HG03469 (cell line): ENCODE measurements around the gene PTGER3.

Experiments used
- ATAC-seq: cut with Tn5 transposase; IDR thresholded peaks from one replicate; pipeline ENCODE4 v1.9.1; 2021; ENCODE audit warnings: mild to moderate bottlenecking, moderate library complexity, moderate number of reproducible peaks; ENCODE audit not compliant: unreplicated experiment

Gene PTGER3

GRCh38 chr1:71053146-71053545 lies 5.5 kb upstream of the PTGER3 start:
- ATAC-seq, result no peak

DNA sequence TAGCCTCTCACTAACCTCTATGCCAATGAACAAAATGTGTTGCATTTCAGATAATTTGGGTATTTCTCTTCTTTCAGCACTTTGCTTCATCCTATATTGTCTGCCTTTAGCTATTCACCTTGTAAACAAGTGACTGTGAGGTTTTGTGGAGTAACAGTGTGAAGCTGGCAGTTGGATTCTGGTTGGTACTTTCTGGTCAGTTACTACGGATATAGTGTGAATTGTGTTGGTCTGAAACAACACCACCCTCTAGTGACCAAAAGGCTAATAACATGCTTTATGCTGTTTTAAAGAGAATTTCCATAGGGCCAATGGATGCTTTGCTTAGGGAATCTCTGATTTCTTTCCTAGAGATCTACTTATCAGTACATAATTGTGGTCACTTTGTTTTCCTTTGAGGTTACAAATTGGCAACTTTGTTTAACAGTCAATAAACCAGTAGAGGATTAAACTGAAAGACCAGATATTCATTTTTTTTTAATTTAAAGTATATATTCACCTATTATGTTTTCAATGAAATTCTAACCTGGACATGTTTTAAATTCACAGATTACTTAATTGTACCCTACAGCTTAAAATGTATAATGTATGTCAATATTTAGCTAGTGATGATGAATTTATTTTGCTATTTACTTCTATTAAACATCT lies 2.5 kb upstream of the PTGER3 start:
- ATAC-seq, result peak; percentile 61

GRCh38 chr1:71046891-71047634 lies 553 bp downstream of the PTGER3 start:
- ATAC-seq, result no peak

- no peak for ATAC-seq
Measured at GRCh38 chr1:71045463-71046028, 2.1 kb downstream of the PTGER3 start.

- no peak for ATAC-seq
Measured at GRCh38 chr1:71044833-71045232, 2.8 kb downstream of the PTGER3 start.

- no peak for ATAC-seq
Measured at GRCh38 chr1:71043065-71043464, 4.6 kb downstream of the PTGER3 start.

- no peak for ATAC-seq
Measured at GRCh38 chr1:71041806-71042205, 5.8 kb downstream of the PTGER3 start.

- ATAC-seq, result no peak
Measured at GRCh38 chr1:71039661-71040262, 7.9 kb downstream of the PTGER3 start.

- ATAC-seq, result no peak
Measured at GRCh38 chr1:71038942-71039341, 8.7 kb downstream of the PTGER3 start.

- ATAC-seq, result no peak
Measured at GRCh38 chr1:71037829-71038620, 9.6 kb downstream of the PTGER3 start.

DNA sequence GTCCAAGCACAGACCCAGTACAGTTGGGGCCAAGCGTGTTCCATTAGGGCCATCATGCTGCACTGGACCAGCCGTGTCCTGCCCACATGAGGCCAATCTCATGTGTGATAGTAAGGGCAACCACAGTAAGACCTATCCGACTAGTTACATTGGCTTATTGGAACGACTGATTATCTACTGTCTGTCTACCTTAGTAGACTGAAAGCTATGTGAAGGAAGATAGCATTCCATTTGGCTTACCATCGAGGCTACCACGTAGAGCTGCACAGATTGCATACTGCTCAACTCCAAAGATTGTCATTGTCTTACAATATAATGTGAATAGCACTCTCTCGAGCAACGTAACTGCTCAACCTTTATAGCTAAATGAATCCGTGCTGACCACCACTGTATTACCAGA lies 10.6 kb downstream of the PTGER3 start:
- ATAC-seq, result no peak

GRCh38 chr1:71033136-71033535 lies 14.5 kb downstream of the PTGER3 start:
- ATAC-seq, result no peak

DNA sequence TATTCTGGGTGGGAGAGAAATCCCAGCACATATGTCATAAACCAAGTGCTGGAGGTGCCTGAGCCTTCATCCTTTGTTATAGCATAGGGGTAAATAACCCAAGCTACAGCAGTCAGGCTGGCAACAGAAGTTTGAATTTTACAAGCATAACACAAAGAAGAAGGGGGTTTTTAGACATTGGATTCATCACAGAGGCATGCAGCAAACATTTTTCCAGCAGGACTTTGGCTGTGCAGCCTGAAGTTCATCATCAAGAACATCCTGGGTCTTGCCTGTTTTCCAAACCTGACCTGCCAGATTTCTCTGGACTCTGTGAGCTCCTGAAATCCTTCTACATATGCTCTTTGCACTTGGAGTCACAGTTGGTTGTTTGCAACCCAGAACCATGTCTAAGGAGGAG lies 16.2 kb downstream of the PTGER3 start:
- no peak for ATAC-seq

DNA sequence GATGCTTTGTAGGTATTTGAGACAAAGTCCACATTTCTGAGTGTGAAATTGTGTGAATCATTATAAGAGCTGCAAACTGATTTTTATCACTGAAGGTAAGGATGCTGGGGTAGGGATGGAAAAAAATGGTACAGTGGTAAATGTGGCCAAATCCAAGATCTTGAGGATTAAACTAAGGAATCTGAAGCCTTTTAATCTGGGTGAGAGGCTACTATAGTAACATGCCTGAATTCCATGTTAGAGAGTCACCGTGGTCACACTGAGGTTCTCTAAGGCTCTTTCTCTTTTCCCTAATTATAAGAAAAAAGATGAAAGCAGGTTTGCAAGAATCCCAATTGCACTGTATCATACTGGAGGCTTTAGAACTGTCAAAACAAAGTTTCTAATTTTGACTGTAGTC lies 17.6 kb downstream of the PTGER3 start:
- ATAC-seq, result no peak

GRCh38 chr1:71028981-71029380 lies 18.6 kb downstream of the PTGER3 start:
- no peak for ATAC-seq

DNA sequence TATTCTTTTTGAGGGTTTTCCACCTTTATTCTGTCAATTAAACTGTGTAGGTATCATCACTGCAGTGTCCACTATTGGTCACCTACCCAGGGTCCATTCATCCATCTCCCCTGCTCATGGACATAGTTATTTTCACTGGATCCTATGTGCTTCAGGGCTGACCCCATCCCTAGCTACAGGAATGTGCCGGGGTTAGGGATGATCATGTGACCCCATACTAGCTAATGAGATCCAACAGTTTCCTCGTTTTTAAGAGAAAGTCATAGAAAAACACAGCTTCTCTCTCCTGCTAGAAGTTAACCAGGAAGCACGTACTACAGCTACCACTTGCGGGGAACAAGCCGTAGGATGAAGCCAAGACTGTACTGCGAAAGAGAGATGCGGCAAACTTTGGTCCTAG lies 19.6 kb downstream of the PTGER3 start:
- no peak for ATAC-seq

GRCh38 chr1:71026093-71026492 lies 21.5 kb downstream of the PTGER3 start:
- ATAC-seq, result no peak

- ATAC-seq, result no peak
Measured at GRCh38 chr1:71023515-71023914, 24.1 kb downstream of the PTGER3 start.

DNA sequence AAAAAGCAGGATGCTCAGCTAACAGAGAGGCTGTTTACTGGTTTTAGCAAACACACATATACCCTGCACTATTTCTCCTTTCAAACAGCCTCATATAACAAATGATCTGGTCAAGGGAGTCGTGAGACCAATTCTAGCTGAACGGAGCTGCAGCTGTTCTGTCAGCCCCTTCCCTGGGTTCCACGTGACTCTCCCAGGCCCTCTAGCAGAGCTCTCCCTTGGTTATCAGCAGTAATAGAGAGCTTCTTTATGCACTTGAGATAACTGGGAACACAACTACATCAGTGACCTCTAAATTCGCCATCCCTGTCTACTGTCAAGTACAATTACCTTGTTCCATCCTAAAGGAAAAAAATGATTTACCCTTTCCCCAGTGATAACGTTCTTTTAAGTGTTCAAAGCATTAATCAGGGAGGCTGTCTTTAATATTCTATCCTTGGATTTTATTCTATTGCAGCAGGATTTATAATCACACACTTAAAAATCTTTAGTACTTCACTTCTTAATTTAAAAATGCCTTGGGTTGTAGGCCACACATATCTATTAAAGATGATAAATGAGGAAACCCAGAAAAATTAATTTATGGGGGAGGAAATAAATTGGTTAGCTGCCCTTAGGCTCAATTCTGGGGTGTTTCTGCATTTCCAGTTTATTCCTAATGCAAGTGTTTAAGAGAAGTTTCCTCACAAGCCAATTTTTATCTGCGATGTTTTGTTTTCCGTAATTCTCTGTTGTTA lies 28.2 kb downstream of the PTGER3 start:
- ATAC-seq, result no peak

DNA sequence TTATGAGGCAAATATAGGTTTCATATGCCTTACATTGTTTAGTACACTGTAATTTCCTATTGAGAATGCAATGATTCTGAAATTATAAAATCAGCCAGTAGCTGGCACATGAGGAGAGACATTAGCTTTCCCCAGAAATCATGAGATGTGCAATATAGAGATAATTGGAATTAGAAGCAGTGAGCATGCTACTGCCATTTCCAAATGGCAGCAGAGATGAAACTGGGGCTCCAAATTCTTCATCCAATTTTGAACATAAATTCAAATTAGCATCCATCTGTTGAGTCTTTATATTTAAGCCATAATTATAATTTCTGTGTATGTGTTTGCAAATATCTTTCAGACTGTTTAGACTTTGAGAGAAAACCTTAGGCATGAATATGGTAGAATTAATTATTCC lies 28.8 kb downstream of the PTGER3 start:
- ATAC-seq, result no peak
